ENCODE data around the gene PCBP3. TPM values are rescaled to one million over a fixed set of nuclear protein-coding genes. Genes with fewer than 3 reads are reported as not detected.

The PCBP3 gene
- total RNA-seq, 1 donor, result 1.1 TPM

DNA sequence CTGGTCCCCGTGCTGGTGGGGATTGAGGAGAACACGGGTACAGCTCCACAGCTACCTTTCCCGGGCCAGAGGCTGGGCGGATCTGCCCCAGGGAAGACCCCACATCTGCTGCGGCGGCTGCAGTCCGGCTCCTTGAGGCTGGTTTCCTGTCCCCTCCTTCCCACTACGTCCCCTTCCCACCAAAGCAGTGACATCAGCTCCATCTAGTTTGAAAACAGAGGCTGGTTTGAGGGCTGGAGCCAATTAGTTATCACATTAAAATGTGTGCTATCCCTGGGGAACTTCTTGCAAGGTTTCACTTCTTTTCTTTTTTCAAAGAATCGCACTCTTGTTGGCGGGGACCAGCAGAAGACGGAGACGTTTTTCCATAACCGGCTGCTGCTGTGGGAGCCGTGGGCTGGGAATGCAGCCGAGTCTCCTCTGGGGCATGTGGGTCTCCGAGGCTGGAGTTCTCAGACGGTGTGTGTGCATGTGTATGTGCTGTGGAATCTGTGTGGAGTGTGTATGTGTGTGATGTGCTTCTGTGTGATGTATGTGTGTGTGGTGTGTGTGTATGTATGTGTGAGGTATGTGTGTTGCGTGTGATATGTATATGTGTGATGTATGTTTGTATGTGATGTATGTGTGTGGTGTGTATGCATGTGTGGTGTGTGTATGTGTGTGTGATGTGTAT lies 8.9 kb upstream of the PCBP3 start:
- H3K9me3 ChIP-seq (ENCODE audit: low read depth, low read length), result no peaks in the 10 kb centered on the region
- peak overlapping the region; percentile 31 for H2AFZ ChIP-seq (ENCODE audit: low read length)
- peaks cover 8% of the 10 kb centered on the region for H3K27me3 ChIP-seq (ENCODE audit: insufficient read depth, low read length)
- no peaks in the 10 kb centered on the region for H4K20me1 ChIP-seq (ENCODE audit: insufficient read depth, low read length)
- H3K4me2 ChIP-seq (ENCODE audit: insufficient read depth, low read length), result peak overlapping the region; percentile 61
- peak; percentile 89 for DNase-seq (ENCODE audit: insufficient read length, low spot score, missing footprints)
- H3K36me3 ChIP-seq (ENCODE audit: insufficient read depth, low read length), result no peaks in the 10 kb centered on the region
- TF ChIP-seq, protein P1, sequence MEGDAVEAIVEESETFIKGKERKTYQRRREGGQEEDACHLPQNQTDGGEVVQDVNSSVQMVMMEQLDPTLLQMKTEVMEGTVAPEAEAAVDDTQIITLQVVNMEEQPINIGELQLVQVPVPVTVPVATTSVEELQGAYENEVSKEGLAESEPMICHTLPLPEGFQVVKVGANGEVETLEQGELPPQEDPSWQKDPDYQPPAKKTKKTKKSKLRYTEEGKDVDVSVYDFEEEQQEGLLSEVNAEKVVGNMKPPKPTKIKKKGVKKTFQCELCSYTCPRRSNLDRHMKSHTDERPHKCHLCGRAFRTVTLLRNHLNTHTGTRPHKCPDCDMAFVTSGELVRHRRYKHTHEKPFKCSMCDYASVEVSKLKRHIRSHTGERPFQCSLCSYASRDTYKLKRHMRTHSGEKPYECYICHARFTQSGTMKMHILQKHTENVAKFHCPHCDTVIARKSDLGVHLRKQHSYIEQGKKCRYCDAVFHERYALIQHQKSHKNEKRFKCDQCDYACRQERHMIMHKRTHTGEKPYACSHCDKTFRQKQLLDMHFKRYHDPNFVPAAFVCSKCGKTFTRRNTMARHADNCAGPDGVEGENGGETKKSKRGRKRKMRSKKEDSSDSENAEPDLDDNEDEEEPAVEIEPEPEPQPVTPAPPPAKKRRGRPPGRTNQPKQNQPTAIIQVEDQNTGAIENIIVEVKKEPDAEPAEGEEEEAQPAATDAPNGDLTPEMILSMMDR (IDR thresholded peaks at IDR 0.05; ENCODE audit: extremely low read depth, low read depth, low read length), result no peak
- H3K4me1 ChIP-seq (ENCODE audit: insufficient read depth, low read length), result peaks cover 4% of the 10 kb centered on the region
- H3K79me2 ChIP-seq (ENCODE audit: insufficient read depth, low read length), result no peaks in the 10 kb centered on the region
- peak overlapping the region; percentile 12 for H3K4me3 ChIP-seq (ENCODE audit: insufficient read depth, low read length)
- no peak overlapping the region for H3K27ac ChIP-seq (ENCODE audit: low read depth, low read length)

- H3K4me1 ChIP-seq (ENCODE audit: insufficient read depth, low read length), result peaks cover 4% of the 10 kb centered on the region
- H2AFZ ChIP-seq (ENCODE audit: low read length), result no peak overlapping the region
- H3K27me3 ChIP-seq (ENCODE audit: insufficient read depth, low read length), result peaks cover 13% of the 10 kb centered on the region
- no peaks in the 10 kb centered on the region for H3K36me3 ChIP-seq (ENCODE audit: insufficient read depth, low read length)
- H3K9me3 ChIP-seq (ENCODE audit: low read depth, low read length), result no peaks in the 10 kb centered on the region
- peak; percentile 82 for DNase-seq (ENCODE audit: insufficient read length, low spot score, missing footprints)
- peak overlapping the region; percentile 61 for H3K4me2 ChIP-seq (ENCODE audit: insufficient read depth, low read length)
- H3K27ac ChIP-seq (ENCODE audit: low read depth, low read length), result no peak overlapping the region
- H4K20me1 ChIP-seq (ENCODE audit: insufficient read depth, low read length), result peaks cover 3% of the 10 kb centered on the region
- H3K79me2 ChIP-seq (ENCODE audit: insufficient read depth, low read length), result no peaks in the 10 kb centered on the region
- H3K4me3 ChIP-seq (ENCODE audit: insufficient read depth, low read length), result no peak overlapping the region
- TF ChIP-seq, protein P1 (IDR thresholded peaks at IDR 0.05; ENCODE audit: extremely low read depth, low read depth, low read length), result no peak
Measured at GRCh38 chr21:45635271-45636151, 8.0 kb upstream of the PCBP3 start.

DNA sequence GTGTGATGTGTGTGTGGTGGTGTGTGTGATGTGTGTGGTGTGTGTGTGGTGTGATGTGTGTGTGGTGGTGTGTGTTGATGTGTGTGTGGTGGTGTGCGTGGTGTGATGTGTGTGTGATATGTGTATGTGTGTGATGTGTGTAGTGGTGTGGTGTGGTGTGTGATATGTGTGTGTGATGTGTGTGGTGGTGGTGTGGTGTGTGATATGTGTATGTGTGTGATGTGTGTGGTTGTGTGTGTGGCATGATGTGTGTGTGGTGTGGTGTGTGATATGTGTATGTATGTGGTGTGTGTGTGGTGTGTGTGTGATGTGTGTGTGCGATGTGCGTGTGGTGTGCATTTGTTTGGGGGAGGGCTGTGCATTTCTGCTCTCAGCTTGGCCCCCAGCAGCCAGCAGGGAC lies 7.1 kb upstream of the PCBP3 start:
- no peaks in the 10 kb centered on the region for H3K79me2 ChIP-seq (ENCODE audit: insufficient read depth, low read length)
- TF ChIP-seq, protein P1 (IDR thresholded peaks at IDR 0.05; ENCODE audit: extremely low read depth, low read depth, low read length), result no peak
- peaks cover 14% of the 10 kb centered on the region for H3K27me3 ChIP-seq (ENCODE audit: insufficient read depth, low read length)
- no peak overlapping the region for H3K4me2 ChIP-seq (ENCODE audit: insufficient read depth, low read length)
- no peak overlapping the region for H3K4me3 ChIP-seq (ENCODE audit: insufficient read depth, low read length)
- H3K36me3 ChIP-seq (ENCODE audit: insufficient read depth, low read length), result no peaks in the 10 kb centered on the region
- peaks cover 3% of the 10 kb centered on the region for H4K20me1 ChIP-seq (ENCODE audit: insufficient read depth, low read length)
- no peaks in the 10 kb centered on the region for H3K9me3 ChIP-seq (ENCODE audit: low read depth, low read length)
- no peak overlapping the region for H3K27ac ChIP-seq (ENCODE audit: low read depth, low read length)
- H2AFZ ChIP-seq (ENCODE audit: low read length), result no peak overlapping the region
- DNase-seq (ENCODE audit: insufficient read length, low spot score, missing footprints), result peak; percentile 59
- peaks cover 4% of the 10 kb centered on the region for H3K4me1 ChIP-seq (ENCODE audit: insufficient read depth, low read length)
